GM12872 (cell line): ENCODE measurements around the gene SKOR1.

Experiments used
- CTCF ChIP-seq: IDR thresholded peaks from 3 replicates; pipeline ENCODE4 v1.5.1; 2011; ENCODE audit warnings: low read depth, mild to moderate bottlenecking, low read length, moderate library complexity; ENCODE audit not compliant: insufficient read depth

Gene SKOR1

DNA sequence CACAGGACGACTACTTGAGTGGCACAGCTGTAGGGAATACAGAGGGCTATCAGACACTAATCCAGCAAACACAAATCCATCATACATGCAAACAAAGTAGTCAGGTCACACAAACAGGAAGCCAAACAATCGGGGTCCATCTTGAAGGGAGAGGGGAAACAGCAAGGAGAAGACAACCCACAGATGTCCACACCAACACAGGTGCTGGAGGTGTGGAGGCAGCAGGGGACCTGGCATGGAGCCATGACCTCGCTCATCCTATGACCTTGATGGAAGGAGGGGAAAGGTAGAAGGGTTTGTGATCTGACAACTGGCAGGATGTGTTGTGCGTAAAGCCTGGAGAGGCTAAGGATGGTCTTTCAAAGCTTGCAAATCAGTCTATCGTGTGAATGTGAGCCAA lies 39.9 kb upstream of the SKOR1 start:
- TF ChIP-seq CTCF, result no peak

DNA sequence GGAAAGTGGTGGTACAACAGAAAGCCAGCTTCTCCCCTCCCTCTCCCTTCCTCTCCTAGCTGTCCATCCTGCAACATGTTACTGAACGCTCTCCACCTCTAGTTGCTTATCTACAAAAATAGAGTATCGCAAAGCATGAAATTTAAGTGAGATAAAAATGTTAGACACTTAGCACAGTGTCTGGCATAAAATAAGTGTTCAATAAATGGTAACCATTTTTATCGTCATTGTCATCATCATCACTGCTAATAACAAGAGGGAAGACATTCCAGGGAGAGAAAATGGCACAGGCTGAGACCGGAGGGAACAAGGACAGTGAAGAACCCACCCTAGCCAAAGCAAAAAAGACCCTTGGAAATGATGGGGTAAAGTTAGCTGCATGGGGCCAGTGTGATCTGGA lies 38.7 kb upstream of the SKOR1 start:
- no peak for TF ChIP-seq CTCF

DNA sequence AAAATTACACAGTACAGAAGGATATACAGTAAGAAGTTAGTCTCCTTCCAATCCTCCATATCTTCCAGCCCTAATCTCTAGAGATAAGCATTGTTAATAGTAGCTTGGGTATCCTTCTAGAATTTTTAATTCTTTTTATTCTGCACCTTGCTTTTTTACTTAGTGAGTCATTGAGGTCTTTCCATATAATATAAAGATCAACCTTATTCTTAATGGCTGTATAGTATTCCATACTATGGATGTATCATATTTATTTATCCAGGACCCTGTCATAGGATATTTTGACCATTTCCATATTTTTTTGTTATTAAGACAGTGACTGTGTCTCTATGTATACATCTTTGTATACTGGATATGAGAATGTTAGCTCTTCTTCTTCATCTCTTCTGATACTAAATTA lies 36.3 kb upstream of the SKOR1 start:
- TF ChIP-seq CTCF, result no peak

GRCh38 chr15:67790610-67791319 lies 34.5 kb upstream of the SKOR1 start:
- TF ChIP-seq CTCF, result no peak

DNA sequence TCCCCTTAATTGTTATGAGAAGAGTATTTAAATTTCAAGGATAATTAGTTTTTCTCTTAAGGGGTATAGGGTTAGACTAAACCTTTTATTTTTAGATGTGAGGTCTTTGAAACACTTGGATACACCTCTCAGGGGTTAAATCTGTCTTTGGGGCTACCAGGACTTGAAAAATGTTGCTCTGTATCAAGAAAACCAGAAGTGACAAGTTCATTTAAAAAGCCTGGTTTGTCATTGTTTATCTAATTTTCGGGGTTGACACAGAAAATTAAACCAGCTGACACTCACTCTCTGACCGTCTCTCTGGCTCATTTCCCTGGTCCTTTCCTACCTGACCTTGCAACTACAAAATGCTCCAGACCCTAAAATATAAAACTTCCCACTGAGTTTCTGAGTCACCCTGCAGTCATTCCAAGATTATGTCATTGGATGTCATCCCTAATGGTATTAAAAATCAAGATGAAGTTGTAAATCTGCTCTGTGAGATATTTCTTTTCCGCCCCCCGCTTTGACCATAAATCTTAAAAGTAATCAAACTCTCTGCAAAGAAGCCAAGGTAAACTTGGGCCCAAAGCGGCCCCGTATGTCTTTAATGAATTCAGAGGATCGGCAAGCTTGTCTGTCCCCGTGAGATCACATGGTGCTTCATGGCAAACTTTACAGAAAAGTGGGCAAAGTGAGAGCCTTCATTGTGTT lies 32.9 kb upstream of the SKOR1 start:
- no peak for TF ChIP-seq CTCF

DNA sequence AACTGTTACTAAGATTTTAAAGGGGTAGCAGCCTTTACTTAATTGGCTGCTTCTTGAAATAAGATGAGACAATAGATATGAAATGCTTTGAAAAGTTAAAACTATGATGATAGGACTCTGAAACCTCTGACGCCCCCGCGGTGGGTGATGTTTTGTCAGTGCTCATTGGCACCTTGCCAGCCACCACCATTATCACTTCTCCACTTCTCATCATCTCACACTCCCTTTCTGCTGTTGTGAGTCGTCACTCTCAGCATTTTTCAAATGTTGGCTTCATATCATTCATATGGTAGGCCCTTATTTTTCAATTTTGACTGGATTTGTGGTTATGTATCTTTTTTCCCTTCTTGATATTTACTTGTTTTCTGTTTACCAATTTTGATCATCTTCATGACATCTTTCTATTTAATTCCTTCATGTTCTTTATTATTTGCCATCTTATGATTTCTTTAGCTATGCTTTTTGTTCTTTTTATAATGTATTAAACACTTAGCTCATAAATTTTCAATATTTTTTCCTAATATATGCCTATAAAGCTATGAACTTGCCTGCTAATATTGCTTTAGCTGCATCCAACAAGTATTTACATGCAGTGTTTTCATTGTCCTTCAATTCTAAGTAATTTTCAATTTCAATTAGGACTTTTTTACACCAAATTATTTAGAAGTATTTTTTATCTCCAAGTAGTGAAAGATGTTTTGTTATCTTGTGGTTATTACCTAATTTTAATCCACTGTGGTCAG lies 30.3 kb upstream of the SKOR1 start:
- no peak for TF ChIP-seq CTCF
